GM19328 (cell line): ENCODE measurements around the gene AMY2A.
"Not testable (repeated sequence)": the region's sequence is repeated elsewhere in the genome, so short reads cannot be mapped to it uniquely, and the experiment has no call there.

ENCODE experiments used
- ATAC-seq: cut with Tn5 transposase; IDR thresholded peaks from one replicate; pipeline ENCODE4 v1.9.1; 2021; ENCODE audit warnings: mild to moderate bottlenecking, moderate library complexity; ENCODE audit not compliant: unreplicated experiment

Gene AMY2A

DNA sequence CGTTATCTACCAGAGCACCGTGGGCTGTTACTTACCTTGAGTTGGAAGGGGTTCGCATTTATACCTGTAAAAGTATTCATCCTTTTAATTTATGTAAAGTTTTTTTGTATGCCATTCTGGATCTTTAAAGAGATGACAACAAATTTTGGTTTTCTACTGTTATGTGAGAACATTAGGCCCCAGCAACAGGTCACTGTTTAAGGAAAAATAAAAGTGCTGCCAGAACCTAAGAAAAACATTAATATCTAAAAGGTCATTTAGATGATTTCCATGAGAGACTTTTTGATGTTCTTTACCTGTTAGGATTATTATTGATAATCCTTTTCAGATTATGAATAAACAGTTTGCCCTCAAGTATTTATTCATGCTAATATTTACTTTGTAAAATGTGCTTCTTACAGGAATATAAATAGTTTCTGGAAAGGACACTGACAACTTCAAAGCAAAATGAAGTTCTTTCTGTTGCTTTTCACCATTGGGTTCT is at the start of gene AMY2A:
Gene AMY2A, plus strand, starts transcription at position 434 of the 484 bp plus-strand sequence. Its CDS starts 14 bp downstream, at position 448.
- not testable (repeated sequence) for ATAC-seq

DNA sequence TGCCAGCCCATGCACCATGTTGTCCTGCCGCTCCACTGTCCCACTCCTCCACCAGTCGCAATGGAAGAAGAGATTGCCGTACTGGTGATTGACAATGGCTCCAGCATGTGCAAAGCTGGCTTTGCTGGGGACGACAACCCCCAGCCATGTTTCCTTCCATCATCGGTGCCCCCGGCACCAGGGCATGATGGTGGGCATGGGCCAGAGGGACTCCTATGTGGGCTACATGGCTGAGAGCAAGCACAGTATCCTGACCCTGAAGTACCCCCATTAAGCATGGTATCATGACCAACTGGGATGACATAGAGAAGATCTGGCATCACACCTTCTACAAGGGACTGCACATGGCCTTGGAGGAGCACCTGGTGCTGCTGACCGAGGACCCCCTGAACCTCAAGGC is 47.7 kb upstream of the AMY2A start:
- no peak for ATAC-seq

DNA sequence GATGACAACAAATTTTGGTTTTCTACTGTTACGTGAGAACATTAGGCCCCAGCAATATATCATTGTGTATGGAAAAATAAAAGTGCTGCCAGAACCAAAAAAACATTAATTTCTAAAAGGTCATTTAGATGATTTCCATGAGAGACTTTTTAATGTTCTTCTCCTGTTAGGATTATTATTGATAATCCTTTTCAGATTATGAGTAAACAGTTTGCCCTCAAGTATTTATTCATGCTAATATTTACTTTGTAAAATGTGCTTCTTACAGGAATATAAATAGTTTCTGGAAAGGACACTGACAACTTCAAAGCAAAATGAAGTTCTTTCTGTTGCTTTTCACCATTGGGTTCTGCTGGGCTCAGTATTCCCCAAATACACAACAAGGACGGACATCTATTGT is 45.9 kb upstream of the AMY2A start, which contains the start of gene AMY2B:
Gene AMY2B, plus strand, starts transcription at position 301 of the 400 bp plus-strand sequence. Its CDS starts 14 bp downstream, at position 315.
- ATAC-seq: not testable (repeated sequence)

DNA sequence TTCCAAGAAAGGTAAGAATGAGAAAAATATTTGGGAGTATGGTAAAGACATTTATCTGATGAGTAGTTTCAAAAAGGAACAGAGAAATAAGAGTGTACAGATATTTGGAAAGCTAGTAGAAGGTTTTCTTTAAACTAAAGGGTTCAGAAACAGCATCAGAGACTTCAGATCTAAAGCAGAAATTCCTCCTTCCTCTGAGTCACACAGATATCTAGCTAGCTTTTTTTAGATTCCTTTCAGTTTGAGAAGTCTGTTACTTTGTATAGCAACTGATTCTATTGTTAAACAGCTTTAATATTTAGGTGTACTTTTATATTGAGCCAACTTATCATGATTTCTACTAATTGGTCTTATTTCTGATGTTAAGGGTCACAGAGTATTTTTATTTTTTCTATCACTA is 41.2 kb upstream of the AMY2A start:
- ATAC-seq: no peak

DNA sequence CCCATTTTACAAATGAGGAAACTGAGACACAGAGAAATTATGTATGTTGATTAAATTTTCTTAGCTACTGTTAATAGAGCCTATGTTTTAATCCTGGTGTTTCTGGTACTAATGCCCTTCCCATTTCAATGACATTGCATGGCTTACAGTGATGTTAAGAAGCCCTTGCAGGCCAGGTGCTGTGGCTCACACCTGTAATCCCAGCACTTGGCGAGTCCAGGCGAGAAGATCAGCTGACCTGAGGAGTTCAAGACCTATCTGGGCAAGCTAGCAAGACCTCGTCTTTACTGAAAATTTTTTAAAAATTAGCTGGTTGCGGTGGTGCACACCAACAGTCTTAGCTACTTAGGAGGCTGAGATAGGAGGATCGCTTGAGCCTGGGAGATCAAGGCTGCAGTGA is 40.4 kb upstream of the AMY2A start:
- ATAC-seq: not testable (repeated sequence)

DNA sequence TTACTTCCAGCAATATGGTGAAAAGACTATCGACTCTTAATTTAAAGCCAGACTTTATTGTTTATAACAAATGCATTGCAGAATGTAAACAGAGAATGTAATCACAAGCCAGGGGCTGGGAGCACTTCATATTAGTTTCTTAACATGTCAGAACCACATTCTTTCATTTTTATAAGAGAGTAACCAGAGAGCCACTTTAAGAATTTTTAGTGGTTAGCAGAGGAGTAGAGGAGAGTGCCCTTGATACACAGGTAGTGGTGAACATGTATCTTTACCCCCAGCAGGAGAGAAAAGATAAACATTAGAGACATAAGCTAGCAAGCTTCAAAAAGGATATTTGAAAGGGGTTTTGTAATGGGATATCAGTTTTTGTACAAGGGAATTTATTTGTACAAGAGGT is 34.8 kb upstream of the AMY2A start:
- ATAC-seq: no peak

DNA sequence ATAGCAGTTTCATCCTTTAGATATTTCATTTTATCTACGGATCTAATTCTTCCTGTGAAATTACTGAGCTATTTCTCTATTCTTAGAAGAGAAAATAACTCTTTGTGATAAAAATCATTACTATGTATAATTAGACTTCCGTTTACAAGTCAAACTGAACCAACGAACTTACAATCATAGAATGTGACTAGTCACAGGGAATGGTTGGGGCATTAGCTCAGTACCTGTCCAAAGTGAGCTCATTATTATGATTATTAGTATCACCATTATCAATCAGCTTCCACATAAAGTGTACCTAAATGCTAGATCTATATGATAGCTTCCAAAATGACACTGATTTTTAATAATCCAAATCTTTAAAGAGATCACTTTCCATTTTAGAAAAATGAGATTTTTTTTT is 33.3 kb upstream of the AMY2A start:
- no peak for ATAC-seq

DNA sequence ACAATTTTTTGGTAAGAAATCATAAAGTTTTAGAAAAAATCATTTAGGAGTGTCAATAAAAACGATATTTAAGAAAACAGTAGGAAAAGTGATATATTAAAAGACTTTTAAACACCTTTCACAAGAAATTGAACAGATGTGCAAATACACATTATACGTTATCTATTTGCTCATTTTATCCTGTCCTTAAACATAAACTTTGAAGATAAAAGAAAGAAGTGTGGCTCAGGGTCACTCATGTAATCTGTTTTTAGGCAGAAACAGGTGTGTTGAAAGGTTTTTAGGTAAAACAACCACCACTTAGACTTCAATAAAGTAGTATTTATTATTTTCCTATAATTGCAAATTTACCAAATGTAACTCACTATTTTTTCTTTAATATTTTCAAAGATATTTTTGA is 32.7 kb upstream of the AMY2A start:
- no peak for ATAC-seq

DNA sequence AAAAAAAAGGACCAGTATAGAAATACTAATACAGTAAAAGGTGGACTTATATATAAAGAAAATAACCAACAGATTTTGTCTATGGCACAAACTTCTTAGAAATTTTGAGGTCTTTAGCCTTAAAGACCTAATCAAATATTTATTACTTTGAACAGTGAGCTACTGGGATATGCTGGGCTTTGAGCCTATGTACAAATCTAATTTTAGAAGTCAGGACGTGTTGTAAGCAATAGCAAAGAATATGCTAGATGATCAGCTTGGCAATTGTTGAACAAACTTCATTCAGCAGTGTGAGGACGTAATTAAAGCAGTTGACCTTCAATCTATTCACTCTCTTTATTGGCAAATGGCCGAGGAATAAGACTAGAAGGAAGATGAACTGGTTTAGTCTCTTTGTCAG is 14.5 kb upstream of the AMY2A start:
- ATAC-seq: not testable (repeated sequence)

DNA sequence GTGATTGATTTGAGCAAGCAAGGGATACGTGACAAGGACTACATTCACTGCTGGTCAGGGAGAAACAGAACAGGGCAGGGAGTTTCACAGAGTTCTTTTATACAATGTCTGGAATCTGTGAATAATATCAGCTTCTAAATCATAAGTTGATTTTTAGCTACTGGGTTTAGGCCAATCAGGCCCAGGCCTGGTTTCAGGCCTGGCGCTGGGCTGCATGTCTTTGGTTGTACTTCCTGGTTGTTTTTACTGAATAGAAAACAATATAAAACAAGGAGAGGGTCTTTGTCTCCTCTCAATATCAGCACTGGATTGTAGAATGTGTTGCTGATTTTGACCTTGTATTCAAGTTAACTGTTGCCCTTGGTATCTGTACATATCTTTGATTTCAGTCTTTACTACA is 865 bp upstream of the AMY2A start:
- no peak for ATAC-seq

DNA sequence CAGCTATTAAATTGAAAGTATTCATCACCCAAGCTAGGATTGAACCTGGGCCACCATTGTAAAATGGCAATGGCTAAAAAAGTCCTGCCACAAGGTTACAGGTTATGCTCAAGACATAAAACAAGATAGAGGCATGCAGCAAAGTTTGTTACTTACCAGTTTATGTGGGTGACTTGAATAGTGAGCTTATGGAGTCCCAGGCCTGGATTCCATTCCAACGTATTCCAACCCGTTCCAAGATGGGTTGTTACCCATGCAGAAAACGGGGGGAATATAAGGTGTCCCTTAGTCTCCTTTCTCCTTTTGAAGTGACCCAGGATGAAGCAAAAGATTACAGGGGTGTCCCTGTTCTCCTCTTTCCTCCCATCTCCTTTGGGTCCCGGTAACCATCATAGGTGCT is 10.2 kb downstream of the AMY2A start:
- ATAC-seq: not testable (repeated sequence)

DNA sequence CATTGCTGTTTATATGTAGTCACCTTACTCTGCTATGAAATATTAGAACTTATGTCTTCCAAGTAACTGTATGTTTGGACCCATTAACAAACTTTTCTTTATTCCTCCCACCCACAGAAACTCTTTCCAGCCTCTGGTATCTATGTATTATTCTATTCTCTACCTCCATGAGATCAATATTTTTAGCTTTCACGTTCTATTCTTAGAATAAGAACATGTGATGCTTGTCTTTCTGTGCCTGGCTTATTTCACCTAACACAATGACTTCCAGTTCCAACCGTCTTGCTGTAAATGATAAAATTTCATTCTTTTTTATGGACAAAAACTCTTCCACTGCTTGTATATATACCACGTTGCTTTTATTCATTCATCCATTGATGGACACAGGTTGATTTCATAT is 24.0 kb downstream of the AMY2A start:
- ATAC-seq: not testable (repeated sequence)

DNA sequence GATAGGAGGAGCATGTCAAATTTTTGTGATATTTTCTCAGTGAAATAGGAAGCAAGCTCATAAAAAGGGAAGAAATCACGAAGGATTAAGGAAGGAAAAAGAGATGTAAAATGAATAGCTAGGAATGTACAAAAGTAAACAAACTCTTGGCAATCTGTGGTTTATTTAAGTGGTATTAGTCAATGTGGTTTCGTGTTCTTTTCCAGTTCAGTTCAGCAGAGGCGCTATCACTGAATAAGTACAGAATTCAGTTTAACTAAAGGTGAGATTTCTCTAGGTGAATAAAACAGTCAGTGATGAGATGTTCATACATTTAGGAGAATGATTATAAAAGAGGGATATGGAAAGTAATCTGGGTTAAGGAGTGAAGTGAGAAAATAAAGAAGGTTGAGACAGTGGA is 26.7 kb downstream of the AMY2A start:
- not testable (repeated sequence) for ATAC-seq

DNA sequence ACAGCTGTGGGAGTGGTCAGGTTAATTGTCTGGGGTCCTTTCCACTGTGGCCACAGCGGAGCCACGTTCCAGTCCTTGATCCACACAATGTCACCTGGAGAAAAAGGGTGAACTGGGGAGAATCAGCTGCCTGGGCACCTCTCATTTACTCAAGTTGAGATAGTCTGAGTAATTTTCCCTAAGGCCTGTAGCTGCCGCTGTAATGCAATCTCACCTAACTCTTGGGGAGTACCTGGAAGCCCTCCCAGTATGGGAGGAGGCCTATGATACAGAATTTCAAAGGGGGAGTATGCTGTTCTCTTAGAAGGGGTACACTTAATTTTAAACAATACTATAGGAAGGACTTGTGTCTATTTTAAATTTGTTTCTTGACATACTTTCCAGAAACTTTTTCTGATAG is 33.1 kb downstream of the AMY2A start:
- not testable (repeated sequence) for ATAC-seq

DNA sequence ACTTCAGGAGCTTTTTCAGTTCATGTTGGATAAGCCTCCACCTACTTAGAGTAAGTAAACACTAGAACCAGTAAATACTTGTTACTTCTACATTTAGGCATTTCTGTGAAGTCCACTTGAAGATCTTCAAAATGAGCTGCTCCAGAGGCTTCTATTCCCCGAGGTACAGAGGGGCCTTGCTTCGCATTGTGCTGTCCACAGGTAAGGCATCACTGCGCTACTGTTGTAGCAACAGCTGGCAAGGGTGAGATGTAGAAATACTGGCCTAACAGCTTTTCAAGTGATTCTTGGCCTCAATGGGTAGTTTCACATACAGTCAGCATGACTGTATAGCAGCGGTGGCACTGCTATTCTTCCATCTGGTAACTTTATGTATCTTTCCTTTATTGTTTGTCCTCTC is 33.7 kb downstream of the AMY2A start:
- ATAC-seq: not testable (repeated sequence)

DNA sequence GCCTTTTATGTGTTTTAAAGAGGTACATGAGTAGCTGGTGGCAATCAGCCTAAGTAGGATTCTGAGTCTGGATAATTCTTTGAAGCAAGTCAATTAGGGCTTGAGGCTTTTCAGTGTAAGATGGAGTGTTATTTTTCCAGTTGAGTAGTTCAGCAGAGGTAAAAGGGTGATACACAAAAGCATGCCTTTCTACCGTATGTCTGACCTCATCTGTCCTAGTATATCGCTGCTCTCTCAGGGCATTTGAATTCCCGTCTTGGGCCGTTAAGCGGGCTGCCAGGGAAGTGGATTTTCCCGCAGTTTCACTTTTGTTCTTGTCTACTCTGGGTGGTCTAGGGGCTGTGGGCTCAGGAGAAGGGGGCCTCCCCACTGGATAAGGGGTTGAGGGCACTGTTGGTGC is 36.9 kb downstream of the AMY2A start:
- ATAC-seq: not testable (repeated sequence)

DNA sequence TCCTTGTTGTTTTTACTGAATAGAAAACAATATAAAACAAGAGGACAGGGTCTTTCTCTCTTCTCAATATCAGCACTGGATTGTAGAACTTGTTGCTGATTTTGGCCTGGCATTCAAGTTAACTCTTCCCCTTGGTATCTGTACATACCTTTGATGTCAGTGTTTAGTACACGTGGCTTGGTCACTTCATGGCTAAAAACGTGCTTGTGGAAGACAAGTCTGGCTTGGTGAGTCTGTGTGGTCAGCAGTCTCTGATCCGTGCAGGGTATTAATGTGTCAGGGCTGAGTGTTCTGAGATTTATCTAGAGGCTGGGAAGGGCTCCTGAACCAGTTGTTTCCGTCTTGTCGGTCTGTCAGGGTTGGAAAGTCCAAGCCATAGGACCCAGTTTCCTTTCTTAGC is 38.2 kb downstream of the AMY2A start, which contains the start of gene AMY1A:
Gene AMY1A, plus strand, starts transcription at position 301 of the 400 bp plus-strand sequence. CDS start 571 bp downstream, outside the sequence.
- ATAC-seq: not testable (repeated sequence)
